Measurements from ENCODE around the gene TUBAL3.
"Not testable (repeated sequence)": the region's sequence is repeated elsewhere in the genome, so short reads cannot be mapped to it uniquely, and the experiment has no call there.

Gene TUBAL3

GRCh38 chr10:5381187-5381586 lies 23.4 kb downstream of the TUBAL3 start:
- no peak for DNase-seq

GRCh38 chr10:5380395-5380794 lies 24.2 kb downstream of the TUBAL3 start:
- not testable (repeated sequence) for DNase-seq

- not testable (repeated sequence) for DNase-seq
Observed at GRCh38 chr10:5379202-5379601, 25.4 kb downstream of the TUBAL3 start.

GRCh38 chr10:5376450-5376849 lies 28.2 kb downstream of the TUBAL3 start:
- DNase-seq: no peak

GRCh38 chr10:5373891-5374611 lies 30.6 kb downstream of the TUBAL3 start:
- DNase-seq: no peak

GRCh38 chr10:5373307-5373706 lies 31.3 kb downstream of the TUBAL3 start:
- DNase-seq: no peak

- no peak for DNase-seq
Observed at GRCh38 chr10:5370493-5371352, 33.9 kb downstream of the TUBAL3 start.

GRCh38 chr10:5369362-5370158 lies 35.1 kb downstream of the TUBAL3 start:
- DNase-seq: no peak

GRCh38 chr10:5365928-5366327 lies 38.7 kb downstream of the TUBAL3 start:
- DNase-seq: no peak

- DNase-seq: no peak
Observed at GRCh38 chr10:5364890-5365338, 39.7 kb downstream of the TUBAL3 start, which contains the start of gene UCN3. TSS of gene UCN3 (plus strand) at chr10:5364966. CDS start at chr10:5373721, 8,755 bp downstream.

- DNase-seq: no peak
Observed at GRCh38 chr10:5364374-5364773, 40.3 kb downstream of the TUBAL3 start.

- DNase-seq: no peak
Observed at GRCh38 chr10:5362873-5363272, 41.8 kb downstream of the TUBAL3 start.

GRCh38 chr10:5361966-5362365 lies 42.7 kb downstream of the TUBAL3 start:
- DNase-seq: no peak

GRCh38 chr10:5360318-5360915 lies 44.2 kb downstream of the TUBAL3 start:
- DNase-seq: no peak

GRCh38 chr10:5356302-5356763 lies 48.3 kb downstream of the TUBAL3 start:
- no peak for DNase-seq

GRCh38 chr10:5355594-5356301 lies 48.9 kb downstream of the TUBAL3 start:
- DNase-seq: no peak

- no peak for DNase-seq
Observed at GRCh38 chr10:5354068-5354467, 50.6 kb downstream of the TUBAL3 start.

GRCh38 chr10:5349362-5349761 lies 55.3 kb downstream of the TUBAL3 start:
- no peak for DNase-seq

- DNase-seq: no peak
Observed at GRCh38 chr10:5346881-5347280, 57.7 kb downstream of the TUBAL3 start.

GRCh38 chr10:5344746-5345145 lies 59.9 kb downstream of the TUBAL3 start:
- DNase-seq: no peak

All from anterior cingulate cortex (tissue), 58 donors.